Stimulated activated naive CD8-positive, alpha-beta T cell treated with anti-CD3 and anti-CD28 coated beads, Interleukin-15, amount 100 ng/mL, for 72 hours (primary cell): ENCODE results near the gene PRDX4.
"Not testable (repeated sequence)": the region's sequence is repeated elsewhere in the genome, so short reads cannot be mapped to it uniquely, and the experiment has no call there.

Experiments used
- ATAC-seq: fragments of 150-1000 bp; cut with Tn5 transposase; 2 replicates; pipeline ENCODE4 v1.10.0; 2021; ENCODE audit warnings: mild to moderate bottlenecking, moderate library complexity
- DNase-seq, 2 donors: peaks; one replicate each; pipeline ENCODE4 v3.0.0; 2021 to 2022
- H3K27ac Mint-ChIP-seq, 2 donors: one replicate each; pipeline ENCODE4 v1.8.0; 2022; ENCODE audit warnings: mild to moderate bottlenecking in 2 of 2, mixed read lengths in 2 of 2, moderate library complexity in 2 of 2
- H3K27me3 Mint-ChIP-seq: one replicate; pipeline ENCODE4 v1.8.0; 2022; ENCODE audit warnings: mixed read lengths
- H3K4me1 Mint-ChIP-seq: one replicate; pipeline ENCODE4 v1.8.0; 2022; ENCODE audit warnings: mild to moderate bottlenecking, mixed read lengths
- H3K4me3 Mint-ChIP-seq, 2 donors: one replicate each; pipeline ENCODE4 v1.8.0; 2022; ENCODE audit warnings: mild to moderate bottlenecking in 2 of 2, mixed read lengths in 2 of 2, moderate library complexity in 1 of 2
- H3K9me3 Mint-ChIP-seq, 2 donors: one replicate each; pipeline ENCODE4 v1.8.0; 2022; ENCODE audit warnings: mixed read lengths in 2 of 2

The PRDX4 gene

GRCh38 chrX:23661671-23662070 is 5.6 kb upstream of the PRDX4 start:
- Mint-ChIP-seq H3K4me1 (peaks cover 42% of the 10 kb centered on the region), H3K9me3 (no peaks in the 10 kb centered on the region), H3K27me3 (no peaks in the 10 kb centered on the region), H3K27ac (no peak overlapping the region), H3K4me3 (peak overlapping the region; percentile 31 to 32)
- DNase-seq (no peak), ATAC-seq (no peak)

- DNase-seq (no peak), ATAC-seq (peak; percentile 66)
- Mint-ChIP-seq H3K27ac (peak overlapping the region; percentile 94 to 96), H3K4me3 (peak overlapping the region; percentile 11 to 62), H3K27me3 (no peaks in the 10 kb centered on the region), H3K4me1 (peaks cover 45% of the 10 kb centered on the region), H3K9me3 (no peaks in the 10 kb centered on the region)
These were observed 5.1 kb upstream of the PRDX4 start for GRCh38 chrX:23662187-23662586.

- ATAC-seq (peak; percentile 87), DNase-seq (peak; percentile 4 to 23)
- H3K4me3 Mint-ChIP-seq = peak overlapping the region in 1 of 2 donors; percentile 62
- no peaks in the 10 kb centered on the region for H3K27me3 Mint-ChIP-seq
- peak overlapping the region; percentile 94 to 96 for H3K27ac Mint-ChIP-seq
- no peaks in the 10 kb centered on the region for H3K9me3 Mint-ChIP-seq
- H3K4me1 Mint-ChIP-seq = peaks cover 47% of the 10 kb centered on the region
These were observed 4.4 kb upstream of the PRDX4 start for GRCh38 chrX:23662853-23663252.

GRCh38 chrX:23664496-23664895 is 2.8 kb upstream of the PRDX4 start:
- Mint-ChIP-seq H3K4me3 (no peak overlapping the region), H3K27me3 (no peaks in the 10 kb centered on the region), H3K9me3 (no peaks in the 10 kb centered on the region), H3K27ac (peak overlapping the region in 1 of 2 donors; percentile 92), H3K4me1 (peaks cover 53% of the 10 kb centered on the region)
- DNase-seq (no peak), ATAC-seq (no peak)

GRCh38 chrX:23666282-23666681 is 1.0 kb upstream of the PRDX4 start:
- peaks cover 47% of the 10 kb centered on the region for H3K4me1 Mint-ChIP-seq
- ATAC-seq (no peak), DNase-seq (no peak)
- no peaks in the 10 kb centered on the region for H3K9me3 Mint-ChIP-seq
- H3K27ac Mint-ChIP-seq = peak overlapping the region in 1 of 2 donors; percentile 42
- no peaks in the 10 kb centered on the region for H3K27me3 Mint-ChIP-seq
- H3K4me3 Mint-ChIP-seq = peak overlapping the region; percentile 48 to 90

- Mint-ChIP-seq H3K27ac (peak overlapping the region in 1 of 2 donors; percentile 25), H3K9me3 (no peaks in the 10 kb centered on the region), H3K27me3 (no peaks in the 10 kb centered on the region), H3K4me1 (peaks cover 31% of the 10 kb centered on the region), H3K4me3 (peak overlapping the region; percentile 90 to 95)
- DNase-seq (no peak), ATAC-seq (no peak)
These were observed 1.0 kb downstream of the PRDX4 start for GRCh38 chrX:23668335-23668734.

GRCh38 chrX:23670528-23670927 is 3.2 kb downstream of the PRDX4 start:
- H3K27me3 Mint-ChIP-seq = no peaks in the 10 kb centered on the region
- H3K9me3 Mint-ChIP-seq = no peaks in the 10 kb centered on the region
- H3K4me3 Mint-ChIP-seq = no peak overlapping the region
- DNase-seq (no peak), ATAC-seq (no peak)
- peaks cover 21% of the 10 kb centered on the region for H3K4me1 Mint-ChIP-seq
- no peak overlapping the region for H3K27ac Mint-ChIP-seq

- ATAC-seq = no peak
- H3K4me3 Mint-ChIP-seq = no peak overlapping the region
- no peak overlapping the region for H3K27ac Mint-ChIP-seq
- peaks cover 11% of the 10 kb centered on the region for H3K4me1 Mint-ChIP-seq
- no peak for DNase-seq
- H3K27me3 Mint-ChIP-seq = no peaks in the 10 kb centered on the region
- no peaks in the 10 kb centered on the region for H3K9me3 Mint-ChIP-seq
These were observed 5.8 kb downstream of the PRDX4 start for GRCh38 chrX:23673108-23673507.

GRCh38 chrX:23676486-23676885 is 9.2 kb downstream of the PRDX4 start:
- not testable (repeated sequence) for H3K4me1 Mint-ChIP-seq, ATAC-seq, DNase-seq, H3K4me3 Mint-ChIP-seq, H3K27me3 Mint-ChIP-seq, H3K9me3 Mint-ChIP-seq, H3K27ac Mint-ChIP-seq

- H3K27me3 Mint-ChIP-seq = no peaks in the 10 kb centered on the region
- H3K9me3 Mint-ChIP-seq = no peaks in the 10 kb centered on the region
- no peaks in the 10 kb centered on the region for H3K4me1 Mint-ChIP-seq
- no peak for DNase-seq
- no peak overlapping the region for H3K27ac Mint-ChIP-seq
- no peak for ATAC-seq
- no peak overlapping the region for H3K4me3 Mint-ChIP-seq
These were observed 24.9 kb downstream of the PRDX4 start for GRCh38 chrX:23692166-23692565.

- Mint-ChIP-seq H3K4me1 (peaks cover 6% of the 10 kb centered on the region), H3K4me3 (no peak overlapping the region), H3K27me3 (no peaks in the 10 kb centered on the region), H3K27ac (no peak overlapping the region), H3K9me3 (no peaks in the 10 kb centered on the region)
- ATAC-seq (no peak), DNase-seq (peak; percentile 8 to 18)
These were observed 27.3 kb downstream of the PRDX4 start for GRCh38 chrX:23694606-23695005.

GRCh38 chrX:23699636-23700194 is 32.4 kb downstream of the PRDX4 start:
- ATAC-seq = peak; percentile 80
- H3K27ac Mint-ChIP-seq = peak overlapping the region in 1 of 2 donors; percentile 81
- no peaks in the 10 kb centered on the region for H3K27me3 Mint-ChIP-seq
- no peaks in the 10 kb centered on the region for H3K9me3 Mint-ChIP-seq
- H3K4me1 Mint-ChIP-seq = peaks cover 6% of the 10 kb centered on the region
- DNase-seq = peak; percentile 5 to 18
- H3K4me3 Mint-ChIP-seq = peak overlapping the region; percentile 68 to 79

- H3K9me3 Mint-ChIP-seq = no peaks in the 10 kb centered on the region
These were observed 37.4 kb downstream of the PRDX4 start for GRCh38 chrX:23704673-23705206.

GRCh38 chrX:23705235-23705634 is 37.9 kb downstream of the PRDX4 start:
- DNase-seq = no peak
- Mint-ChIP-seq H3K4me1 (no peaks in the 10 kb centered on the region), H3K27ac (no peak overlapping the region), H3K4me3 (no peak overlapping the region), H3K9me3 (no peaks in the 10 kb centered on the region), H3K27me3 (no peaks in the 10 kb centered on the region)
- no peak for ATAC-seq

More at GRCh38 chrX:23704673-23705206, 37.4 kb downstream of the PRDX4 start:
- no peaks in the 10 kb centered on the region for H3K4me1 Mint-ChIP-seq
- no peak overlapping the region for H3K27ac Mint-ChIP-seq
- ATAC-seq = peak; percentile 58
- no peak overlapping the region for H3K4me3 Mint-ChIP-seq
- DNase-seq = no peak
- no peaks in the 10 kb centered on the region for H3K27me3 Mint-ChIP-seq

GRCh38 chrX:23720117-23720677 is 52.9 kb downstream of the PRDX4 start:
- H3K4me3 Mint-ChIP-seq = no peak overlapping the region

GRCh38 chrX:23726191-23726590 is 58.9 kb downstream of the PRDX4 start:
- DNase-seq = no peak
- Mint-ChIP-seq H3K4me1 (no peaks in the 10 kb centered on the region), H3K9me3 (no peaks in the 10 kb centered on the region), H3K27ac (no peak overlapping the region), H3K27me3 (no peaks in the 10 kb centered on the region), H3K4me3 (no peak overlapping the region)
- ATAC-seq = no peak

More at GRCh38 chrX:23720117-23720677, 52.9 kb downstream of the PRDX4 start:
- no peaks in the 10 kb centered on the region for H3K4me1 Mint-ChIP-seq
- H3K9me3 Mint-ChIP-seq = no peaks in the 10 kb centered on the region
- H3K27ac Mint-ChIP-seq = no peak overlapping the region
- no peak for DNase-seq
- no peak for ATAC-seq
- no peaks in the 10 kb centered on the region for H3K27me3 Mint-ChIP-seq
